NT2/D1 (cell line): ENCODE results near the gene ARSB.

Source experiments
- DNase-seq: peaks from one replicate; pipeline ENCODE4 v3.0.0-alpha.2; 2011; ENCODE audit warnings: low read depth, low spot score
- H3K27me3 ChIP-seq: 2 replicates; pipeline ENCODE4 v1.6.0; 2011; ENCODE audit warnings: mild to moderate bottlenecking; ENCODE audit not compliant: insufficient read length, insufficient read depth
- H3K36me3 ChIP-seq: 2 replicates; pipeline ENCODE4 v1.6.1; 2011; ENCODE audit warnings: mild to moderate bottlenecking, low read length, mixed read lengths; ENCODE audit not compliant: insufficient read depth, insufficient read length
- H3K4me1 ChIP-seq: 2 replicates; pipeline ENCODE4 v1.5.1; 2011; ENCODE audit not compliant: insufficient read depth, insufficient read length
- H3K4me3 ChIP-seq: 2 replicates; pipeline ENCODE4 v1.5.1; 2011; ENCODE audit warnings: low read depth; ENCODE audit not compliant: insufficient read length
- H3K9ac ChIP-seq: 2 replicates; pipeline ENCODE4 v1.6.0; 2011; ENCODE audit warnings: low read depth; ENCODE audit not compliant: insufficient read length
- H3K9me3 ChIP-seq: 2 replicates; pipeline ENCODE4 v1.5.1; 2011; ENCODE audit warnings: mild to moderate bottlenecking, low read length; ENCODE audit not compliant: insufficient read depth
- SUZ12 ChIP-seq: IDR thresholded peaks from 2 replicates; pipeline ENCODE4 v1.6.1; 2011; ENCODE audit not compliant: insufficient read length, insufficient read depth; ENCODE audit errors: extremely low read depth
- YY1 ChIP-seq: IDR thresholded peaks from 2 replicates; pipeline ENCODE4 v1.6.1; 2011; ENCODE audit not compliant: insufficient read length, insufficient read depth
- ZNF274 ChIP-seq: IDR thresholded peaks from 2 replicates; pipeline ENCODE4 v1.6.1; 2011; ENCODE audit warnings: mild to moderate bottlenecking, low read depth, low read length

ARSB gene

GRCh38 chr5:79008362-79008761 is 23.3 kb upstream of the ARSB start:
- TF ChIP-seq ZNF274, result no peak
- no peak for TF ChIP-seq YY1
- no peak for TF ChIP-seq SUZ12
- no peak for DNase-seq
- no peak overlapping the region for H3K9ac ChIP-seq
- no peaks in the 10 kb centered on the region for H3K4me1 ChIP-seq
- H3K27me3 ChIP-seq, result no peaks in the 10 kb centered on the region
- no peaks in the 10 kb centered on the region for H3K36me3 ChIP-seq
- H3K9me3 ChIP-seq, result peaks cover 4% of the 10 kb centered on the region; the same call in 1 of the 2 replicates
- no peak overlapping the region for H3K4me3 ChIP-seq

- Histone ChIP-seq H3K9ac (no peak overlapping the region), H3K9me3 (peaks cover 4% of the 10 kb centered on the region; the same call in 1 of the 2 replicates), H3K36me3 (no peaks in the 10 kb centered on the region), H3K4me3 (no peak overlapping the region), H3K27me3 (no peaks in the 10 kb centered on the region), H3K4me1 (no peaks in the 10 kb centered on the region)
- no peak for TF ChIP-seq ZNF274
- no peak for TF ChIP-seq YY1
- TF ChIP-seq SUZ12, result no peak
- DNase-seq, result no peak
Measured at GRCh38 chr5:79007872-79008271, 22.8 kb upstream of the ARSB start.

GRCh38 chr5:79005936-79006631 is 21.0 kb upstream of the ARSB start:
- Histone ChIP-seq H3K9ac (no peak overlapping the region), H3K4me3 (no peak overlapping the region), H3K4me1 (no peaks in the 10 kb centered on the region), H3K9me3 (no peaks in the 10 kb centered on the region), H3K36me3 (no peaks in the 10 kb centered on the region), H3K27me3 (no peaks in the 10 kb centered on the region)
- TF ChIP-seq ZNF274, result no peak
- no peak for TF ChIP-seq YY1
- TF ChIP-seq SUZ12, result no peak
- no peak for DNase-seq

- H3K9ac ChIP-seq, result no peak overlapping the region
- no peak for DNase-seq
- H3K27me3 ChIP-seq, result no peaks in the 10 kb centered on the region
- no peaks in the 10 kb centered on the region for H3K9me3 ChIP-seq
- H3K4me3 ChIP-seq, result no peak overlapping the region
- H3K36me3 ChIP-seq, result no peaks in the 10 kb centered on the region
- no peaks in the 10 kb centered on the region for H3K4me1 ChIP-seq
- no peak for TF ChIP-seq SUZ12
- no peak for TF ChIP-seq YY1
- no peak for TF ChIP-seq ZNF274
Measured at GRCh38 chr5:79005151-79005550, 20.0 kb upstream of the ARSB start.

- DNase-seq, result no peak
- H3K9ac ChIP-seq, result no peak overlapping the region
Measured at GRCh38 chr5:79002374-79002773, 17.3 kb upstream of the ARSB start.

GRCh38 chr5:79001471-79001870 is 16.4 kb upstream of the ARSB start:
- H3K9ac ChIP-seq, result no peak overlapping the region
- no peak for DNase-seq
- no peaks in the 10 kb centered on the region for H3K27me3 ChIP-seq

More at GRCh38 chr5:79002374-79002773, 17.3 kb upstream of the ARSB start:
- Histone ChIP-seq H3K27me3 (no peaks in the 10 kb centered on the region), H3K36me3 (no peaks in the 10 kb centered on the region), H3K4me3 (no peak overlapping the region), H3K9me3 (no peaks in the 10 kb centered on the region), H3K4me1 (no peaks in the 10 kb centered on the region)
- TF ChIP-seq ZNF274 (no peak), SUZ12 (no peak), YY1 (no peak)

GRCh38 chr5:78997090-78997489 is 12.0 kb upstream of the ARSB start:
- Histone ChIP-seq H3K36me3 (no peaks in the 10 kb centered on the region), H3K4me1 (no peaks in the 10 kb centered on the region), H3K9ac (no peak overlapping the region), H3K4me3 (no peak overlapping the region), H3K27me3 (no peaks in the 10 kb centered on the region), H3K9me3 (peaks cover 3% of the 10 kb centered on the region; the same call in 1 of the 2 replicates)
- DNase-seq, result no peak
- TF ChIP-seq YY1, result no peak
- TF ChIP-seq SUZ12, result no peak
- no peak for TF ChIP-seq ZNF274

More at GRCh38 chr5:79001471-79001870, 16.4 kb upstream of the ARSB start:
- TF ChIP-seq YY1, result no peak
- TF ChIP-seq ZNF274, result no peak
- no peak for TF ChIP-seq SUZ12
- H3K9me3 ChIP-seq, result no peaks in the 10 kb centered on the region
- no peaks in the 10 kb centered on the region for H3K36me3 ChIP-seq
- H3K4me1 ChIP-seq, result no peaks in the 10 kb centered on the region
- H3K4me3 ChIP-seq, result no peak overlapping the region
